Measurements from ENCODE around the gene PER1. TPM values are rescaled to one million over a fixed set of nuclear protein-coding genes. Genes with fewer than 3 reads are reported as not detected.

PER1 gene
- 30.0 and 52.5 TPM in 2 replicates for total RNA-seq

GRCh38 chr17:8152112-8152775 is at the start of gene PER1:
TSS of gene PER1 (minus strand) at chr17:8152404. CDS start at chr17:8150706, 1,698 bp downstream.

GRCh38 chr17:8189711-8190477 is 37.7 kb upstream of the PER1 start, which contains the start of gene BORCS6:
TSS of gene BORCS6 (minus strand) at chr17:8190180. CDS start at chr17:8190140, 40 bp downstream.

GRCh38 chr17:8176197-8176940 is 24.2 kb upstream of the PER1 start, which contains the start of gene TMEM107:
TSS of gene TMEM107 (minus strand) at chr17:8176380. CDS start at chr17:8176286, 94 bp downstream.

GRCh38 chr17:8162233-8162996 is 10.2 kb upstream of the PER1 start, which contains the start of gene VAMP2:
TSS of gene VAMP2 (minus strand) at chr17:8162948. CDS start at chr17:8162879, 69 bp downstream.

GRCh38 chr17:8123695-8124349 is 28.4 kb downstream of the PER1 start, which contains the start of gene HES7:
TSS of gene HES7 (minus strand) at chr17:8124106. CDS start at chr17:8124084, 22 bp downstream.

GRCh38 chr17:8117980-8118768 is 34.0 kb downstream of the PER1 start, which contains the start of gene ALOXE3:
TSS of gene ALOXE3 (minus strand) at chr17:8118514. CDS start at chr17:8117990, 524 bp downstream.

Other genes starting within 250 kb of the PER1 start
- gene RNF227, start 236.1 kb downstream of the PER1 start, total RNA-seq: 3.5 and 29.2 TPM in 2 replicates
- gene KCNAB3, start 222.5 kb downstream of the PER1 start, total RNA-seq: 0.58 and 1.2 TPM in 2 replicates
- gene TRAPPC1, start 220.5 kb downstream of the PER1 start, total RNA-seq: 68.6 and 81.5 TPM in 2 replicates
- 30.3 and 35.7 TPM in 2 replicates for gene CNTROB, start 220.2 kb downstream of the PER1 start, total RNA-seq
- 0.89 and 1.4 TPM in 2 replicates for gene GUCY2D, start 149.8 kb downstream of the PER1 start, total RNA-seq
- gene ALOX15B, start 113.3 kb downstream of the PER1 start, total RNA-seq: 0.18 and 0.29 TPM in 2 replicates
- gene ALOX12B, start 64.7 kb downstream of the PER1 start, total RNA-seq: not detected in 2 replicates
- gene ALOXE3, start 33.9 kb downstream of the PER1 start, total RNA-seq: 0.29 TPM in 1 of 2 replicates, not detected in the other
- 2.0 TPM in 1 of 2 replicates, not detected in the other for gene HES7, start 28.3 kb downstream of the PER1 start, total RNA-seq
- 4.0 and 6.2 TPM in 2 replicates for gene VAMP2, start 10.5 kb upstream of the PER1 start, total RNA-seq
- 45.3 and 62.9 TPM in 2 replicates for gene TMEM107, start 24.0 kb upstream of the PER1 start, total RNA-seq
- gene BORCS6, start 37.8 kb upstream of the PER1 start, total RNA-seq: 12.1 and 16.7 TPM in 2 replicates
- 48.0 and 50.5 TPM in 2 replicates for gene AURKB, start 58.2 kb upstream of the PER1 start, total RNA-seq
- gene CTC1, start 95.7 kb upstream of the PER1 start, total RNA-seq: 2.3 and 4.0 TPM in 2 replicates
- 45.9 and 77.3 TPM in 2 replicates for gene PFAS, start 96.9 kb upstream of the PER1 start, total RNA-seq
- gene RANGRF, start 136.3 kb upstream of the PER1 start, total RNA-seq: 26.8 and 42.9 TPM in 2 replicates
- gene SLC25A35, start 143.0 kb upstream of the PER1 start, total RNA-seq: 3.0 and 13.5 TPM in 2 replicates
- not detected in 2 replicates for gene ARHGEF15, start 157.8 kb upstream of the PER1 start, total RNA-seq
- not detected in 2 replicates for gene ODF4, start 187.4 kb upstream of the PER1 start, total RNA-seq
- gene RPL26, start 230.8 kb upstream of the PER1 start, total RNA-seq: 2,942 and 3,085 TPM in 2 replicates
- not detected in 2 replicates for gene RNF222, start 245.4 kb upstream of the PER1 start, total RNA-seq

Data from myometrial cell (primary cell).